Natural killer cell (primary cell): Measurements from ENCODE around the gene SEL1L2. TPM values are rescaled to one million over a fixed set of nuclear protein-coding genes. Genes with fewer than 3 reads are reported as not detected.

Experiments used
- total RNA-seq, 4 donors: library from RNA; stranded (reverse); fragments of 120-200 nt in 1 of 4; gene quantifications; one replicate each; pipeline versions ENCODE4 v1.2.3 to v1.2.4, GENCODE V29; 2013 to 2022

The SEL1L2 gene
- total RNA-seq, 3 donors from 2014 or later (not counting 1 experiment from before 2014, with no cell fraction given), result not detected

Other genes starting within 250 kb of the SEL1L2 start
- gene ESF1, start 205.7 kb downstream of the SEL1L2 start, total RNA-seq, result 10 to 100 TPM in 2 of 3 donors, 1 to 10 TPM in 1; 8.4 to 11.1 (median 10.0) TPM
- 10 to 100 TPM; 63.4 to 75.9 (median 63.7) TPM for gene NDUFAF5, start 205.6 kb downstream of the SEL1L2 start, total RNA-seq
- under 1 TPM in 2 of 3 donors, not detected in 1; 0.19 to 0.88 TPM for gene MACROD2, start 4.9 kb upstream of the SEL1L2 start, total RNA-seq